BLaER1 treated with 17β-estradiol and CSF1 and Interleukin-3, amounts not matched to agents 10 nM and 100 nM (cell line): ENCODE measurements around the gene OTOP2.

ENCODE experiments used
- H3K27ac ChIP-seq, 11 experiments: shearing (Covaris generic); formaldehyde crosslinking; 2 replicates each; pipeline ENCODE4 v1.8.1; 2022
- H3K27me3 ChIP-seq, 11 experiments: shearing (Covaris generic); formaldehyde crosslinking; 2 replicates each; pipeline ENCODE4 v1.8.1; 2022
- H3K36me3 ChIP-seq, 11 experiments: shearing (Covaris generic); formaldehyde crosslinking; 2 replicates each; pipeline ENCODE4 v1.8.1; 2022
- H3K4me1 ChIP-seq, 10 experiments: shearing (Covaris generic); formaldehyde crosslinking; 2 replicates each; pipeline ENCODE4 v1.8.1; 2022
- H3K4me2 ChIP-seq, 11 experiments: shearing (Covaris generic); formaldehyde crosslinking; 2 replicates each; pipeline ENCODE4 v1.8.1; 2022
- H3K4me3 ChIP-seq, 10 experiments: shearing (Covaris generic); formaldehyde crosslinking; 2 replicates each; pipeline ENCODE4 v1.8.1; 2022
- H3K9ac ChIP-seq, 11 experiments: shearing (Covaris generic); formaldehyde crosslinking; 2 replicates each; pipeline ENCODE4 v1.8.1; 2022
- H3K9me3 ChIP-seq, 11 experiments: shearing (Covaris generic); formaldehyde crosslinking; replicated peaks in 1 of 11; 2 replicates each; pipeline ENCODE4 v1.8.1; 2022
- H4K20me1 ChIP-seq, 11 experiments: shearing (Covaris generic); formaldehyde crosslinking; 2 replicates each; pipeline ENCODE4 v1.8.1; 2022
- Cebpa-rat ChIP-seq, 11 experiments: shearing (Covaris generic); IDR thresholded peaks; 2 replicates each; pipeline ENCODE4 v1.8.1; 2022

The OTOP2 gene

GRCh38 chr17:74921769-74922168 is 2.3 kb upstream of the OTOP2 start:
- Histone ChIP-seq H3K4me2 (no peak overlapping the region), H3K9ac (no peak overlapping the region), H3K36me3 (no peaks in the 10 kb centered on the region), H3K27ac (no peak overlapping the region), H3K4me1 (peaks cover 0 to 31% (median 16%) of the 10 kb centered on the region in 10 experiments; a peak in 13 of 20 replicates), H3K27me3 (peaks cover 68 to 85% (median 78%) of the 10 kb centered on the region in 11 experiments), H3K9me3 (no peaks in the 10 kb centered on the region), H4K20me1 (peaks cover 0 to 43% (median 6%) of the 10 kb centered on the region in 11 experiments; a peak in 9 of 22 replicates), H3K4me3 (no peak overlapping the region)
- no peak for TF ChIP-seq Cebpa-rat (IDR thresholded peaks at IDR 0.05)

- peaks cover 0 to 43% (median 6%) of the 10 kb centered on the region in 11 experiments; a peak in 9 of 22 replicates for H4K20me1 ChIP-seq
- no peak for TF ChIP-seq Cebpa-rat (IDR thresholded peaks at IDR 0.05)
- H3K27me3 ChIP-seq = peaks cover 68 to 89% (median 81%) of the 10 kb centered on the region in 11 experiments
- no peak overlapping the region for H3K4me2 ChIP-seq
- H3K4me3 ChIP-seq = no peak overlapping the region
- no peaks in the 10 kb centered on the region for H3K36me3 ChIP-seq
- no peak overlapping the region for H3K27ac ChIP-seq
- no peak overlapping the region for H3K9ac ChIP-seq
- no peaks in the 10 kb centered on the region for H3K9me3 ChIP-seq
- H3K4me1 ChIP-seq = peaks cover 0 to 28% (median 15%) of the 10 kb centered on the region in 10 experiments; a peak in 13 of 20 replicates
Measured at GRCh38 chr17:74922172-74922571, 1.9 kb upstream of the OTOP2 start.

- Histone ChIP-seq H3K36me3 (no peaks in the 10 kb centered on the region), H3K4me1 (peaks cover 0 to 21% (median 9%) of the 10 kb centered on the region in 10 experiments; a peak in 11 of 20 replicates), H3K9me3 (no peaks in the 10 kb centered on the region), H3K9ac (0 out of 22 replicates have a peak within 1 kb of the TSS, but pooled peaks of 1 of the 11 experiments have one; percentile 13), H3K27ac (no peak within 1 kb of the TSS), H3K27me3 (peaks cover 68 to 93% (median 83%) of the 10 kb centered on the region in 11 experiments), H3K4me2 (peak within 1 kb of the TSS in 10 of 11 experiments; percentile 26 to 75 (median 45); a peak in 18 of 22 replicates), H4K20me1 (peaks cover 0 to 43% (median 6%) of the 10 kb centered on the region in 11 experiments; a peak in 9 of 22 replicates), H3K4me3 (peak within 1 kb of the TSS in 3 of 10 experiments; percentile 26 to 40 (median 27); a peak in 1 of 20 replicates)
- TF ChIP-seq Cebpa-rat (IDR thresholded peaks at IDR 0.05) = no peak
Measured at GRCh38 chr17:74922694-74923537, 1.2 kb upstream of the OTOP2 start, which contains the start of gene USH1G. Gene USH1G, minus strand, starts transcription at chr17:74923255. Its CDS starts 182 bp downstream, at chr17:74923073.

GRCh38 chr17:74923538-74924249 is 379 bp upstream of the OTOP2 start:
- Histone ChIP-seq H4K20me1 (peaks cover 0 to 43% (median 6%) of the 10 kb centered on the region in 11 experiments; a peak in 9 of 22 replicates), H3K27ac (no peak overlapping the region), H3K4me3 (no peak overlapping the region), H3K4me2 (peak overlapping the region in 3 of 11 experiments; percentile 20 to 75 (median 70); a peak in 6 of 22 replicates), H3K9me3 (no peaks in the 10 kb centered on the region), H3K9ac (no peak overlapping the region), H3K4me1 (peaks cover 0 to 18% (median 7%) of the 10 kb centered on the region in 10 experiments; a peak in 10 of 20 replicates), H3K36me3 (no peaks in the 10 kb centered on the region), H3K27me3 (peaks cover 68 to 94% (median 83%) of the 10 kb centered on the region in 11 experiments)
- TF ChIP-seq Cebpa-rat (IDR thresholded peaks at IDR 0.05) = no peak

- Histone ChIP-seq H3K9me3 (no peaks in the 10 kb centered on the region), H3K4me3 (no peak overlapping the region), H4K20me1 (peaks cover 0 to 35% (median 4%) of the 10 kb centered on the region in 11 experiments; a peak in 9 of 22 replicates), H3K4me1 (peaks cover 0 to 15% (median 7%) of the 10 kb centered on the region in 10 experiments; a peak in 10 of 20 replicates), H3K27ac (no peak overlapping the region), H3K9ac (no peak overlapping the region), H3K36me3 (no peaks in the 10 kb centered on the region), H3K4me2 (no peak overlapping the region), H3K27me3 (peaks cover 61 to 79% (median 71%) of the 10 kb centered on the region in 11 experiments)
- TF ChIP-seq Cebpa-rat (IDR thresholded peaks at IDR 0.05) = no peak
Measured at GRCh38 chr17:74925242-74925641, 1.2 kb downstream of the OTOP2 start.

GRCh38 chr17:74928786-74929185 is 4.7 kb downstream of the OTOP2 start:
- H3K27ac ChIP-seq = no peak overlapping the region
- peaks cover 0 to 15% (median 0%) of the 10 kb centered on the region in 11 experiments; a peak in 6 of 22 replicates for H4K20me1 ChIP-seq
- no peak overlapping the region for H3K9ac ChIP-seq
- peaks cover 0 to 9% (median 4%) of the 10 kb centered on the region in 10 experiments; a peak in 6 of 20 replicates for H3K4me1 ChIP-seq
- peaks cover 26 to 65% (median 47%) of the 10 kb centered on the region in 11 experiments for H3K27me3 ChIP-seq
- no peak for TF ChIP-seq Cebpa-rat (IDR thresholded peaks at IDR 0.05)
- no peak overlapping the region for H3K4me3 ChIP-seq
- H3K4me2 ChIP-seq = no peak overlapping the region
- H3K36me3 ChIP-seq = no peaks in the 10 kb centered on the region
- no peaks in the 10 kb centered on the region for H3K9me3 ChIP-seq

- H3K9ac ChIP-seq = no peak overlapping the region
- H3K4me3 ChIP-seq = no peak overlapping the region
- H3K27me3 ChIP-seq = peaks cover 24 to 65% (median 47%) of the 10 kb centered on the region in 11 experiments
- TF ChIP-seq Cebpa-rat (IDR thresholded peaks at IDR 0.05) = no peak
- no peaks in the 10 kb centered on the region for H3K9me3 ChIP-seq
- H4K20me1 ChIP-seq = peaks cover 0 to 3% (median 0%) of the 10 kb centered on the region in 11 experiments; a peak in 4 of 22 replicates
- no peak overlapping the region for H3K27ac ChIP-seq
- no peaks in the 10 kb centered on the region for H3K36me3 ChIP-seq
- no peaks in the 10 kb centered on the region for H3K4me1 ChIP-seq
- H3K4me2 ChIP-seq = no peak overlapping the region
Measured at GRCh38 chr17:74930535-74931036, 6.5 kb downstream of the OTOP2 start.

GRCh38 chr17:74935048-74935447 is 11.0 kb downstream of the OTOP2 start:
- Histone ChIP-seq H3K9ac (no peak overlapping the region), H4K20me1 (peaks cover 0 to 12% (median 0%) of the 10 kb centered on the region in 11 experiments; a peak in 4 of 22 replicates), H3K27ac (no peak overlapping the region), H3K4me1 (peaks cover 0 to 8% (median 6%) of the 10 kb centered on the region in 10 experiments; a peak in 8 of 20 replicates), H3K36me3 (no peaks in the 10 kb centered on the region), H3K27me3 (peaks cover 49 to 73% (median 67%) of the 10 kb centered on the region in 11 experiments), H3K9me3 (no peaks in the 10 kb centered on the region), H3K4me3 (no peak overlapping the region), H3K4me2 (no peak overlapping the region)
- no peak for TF ChIP-seq Cebpa-rat (IDR thresholded peaks at IDR 0.05)
